Neural progenitor cell (in vitro differentiated cells): ENCODE results near the gene PIGQ. TPM values are rescaled to one million over a fixed set of nuclear protein-coding genes. Genes with fewer than 3 reads are reported as not detected.

ENCODE experiments used
- DNase-seq: peaks from one replicate; pipeline ENCODE4 v3.0.0-alpha.2; 2016; ENCODE audit warnings: low spot score
- H2AFZ ChIP-seq: fragments of 200-600 bp; sonication (generic); replicated peaks from 2 replicates; pipeline ENCODE4 v1.6.1; 2016; ENCODE audit warnings: antibody characterized with exemption
- H3F3A ChIP-seq: fragments of 200-600 bp; sonication (generic); 2 replicates; pipeline ENCODE4 v1.6.1; 2016; ENCODE audit warnings: antibody characterized with exemption, low read depth
- H3K27ac ChIP-seq: fragments of 200-600 bp; sonication (generic); 2 replicates; pipeline ENCODE4 v1.5.1; 2016; ENCODE audit warnings: mild to moderate bottlenecking
- H3K27me3 ChIP-seq: fragments of 200-600 bp; sonication (generic); 2 replicates; pipeline ENCODE4 v1.6.1; 2016; ENCODE audit warnings: mild to moderate bottlenecking, moderate library complexity
- H3K36me3 ChIP-seq: fragments of 200-600 bp; sonication (generic); 2 replicates; pipeline ENCODE4 v1.5.1; 2016
- H3K4me1 ChIP-seq: fragments of 200-600 bp; sonication (generic); 2 replicates; pipeline ENCODE4 v1.6.1; 2016; ENCODE audit warnings: mixed run types
- H3K4me2 ChIP-seq: fragments of 200-600 bp; sonication (generic); 2 replicates; pipeline ENCODE4 v1.6.1; 2016
- H3K4me3 ChIP-seq: fragments of 200-600 bp; sonication (generic); 2 replicates; pipeline ENCODE4 v1.5.1; 2016
- H3K79me2 ChIP-seq: fragments of 200-600 bp; sonication (generic); 2 replicates; pipeline ENCODE4 v1.6.1; 2016; ENCODE audit warnings: low read depth
- H3K9ac ChIP-seq: fragments of 200-600 bp; sonication (generic); 2 replicates; pipeline ENCODE4 v1.6.1; 2016
- H3K9me3 ChIP-seq: fragments of 200-600 bp; sonication (generic); 2 replicates; pipeline ENCODE4 v1.5.1; 2016; ENCODE audit warnings: low read depth
- H4K20me1 ChIP-seq: fragments of 200-600 bp; sonication (generic); 2 replicates; pipeline ENCODE4 v1.6.1; 2016; ENCODE audit warnings: low read depth
- H3K27ac Mint-ChIP-seq: 3 replicates; pipeline ENCODE4 v1.8.0; 2021; ENCODE audit warnings: mixed read lengths
- H3K27me3 Mint-ChIP-seq: 2 replicates; pipeline ENCODE4 v1.8.0; 2022; ENCODE audit warnings: low read depth, mild to moderate bottlenecking, inconsistent platforms, moderate library complexity, mixed read lengths; ENCODE audit not compliant: insufficient read depth
- H3K36me3 Mint-ChIP-seq: 3 replicates; pipeline ENCODE4 v1.8.0; 2021; ENCODE audit warnings: mixed read lengths
- H3K4me1 Mint-ChIP-seq: 3 replicates; pipeline ENCODE4 v1.8.0; 2021; ENCODE audit warnings: mixed read lengths
- H3K4me3 Mint-ChIP-seq: 3 replicates; pipeline ENCODE4 v1.8.0; 2021; ENCODE audit warnings: mild to moderate bottlenecking, moderate library complexity, mixed read lengths
- H3K9me3 Mint-ChIP-seq: 3 replicates; pipeline ENCODE4 v1.8.0; 2020; ENCODE audit warnings: mixed read lengths
- EZH2 ChIP-seq: fragments of 200-600 bp; sonication (generic); IDR thresholded peaks from 2 replicates; pipeline ENCODE4 v1.6.1; 2017; ENCODE audit warnings: antibody characterized with exemption, mild to moderate bottlenecking, moderate library complexity
- EZH2phosphoT487 ChIP-seq: fragments of 200-600 bp; sonication (generic); IDR thresholded peaks from 2 replicates; pipeline ENCODE4 v1.6.1; 2017; ENCODE audit warnings: antibody characterized with exemption
- total RNA-seq: library from RNA; depleted of rRNA; stranded (reverse); fragments of >200 nt; gene quantifications from 2 replicates; pipeline ENCODE4 v1.2.3, GENCODE V29; 2015; ENCODE audit warnings: low replicate concordance
- TF ChIP-seq, protein P1 (sequence below): fragments of 200-600 bp; sonication (generic); IDR thresholded peaks from 2 replicates; pipeline ENCODE4 v1.5.1; 2017; ENCODE audit warnings: antibody characterized with exemption, mild to moderate bottlenecking

The PIGQ gene
- total RNA-seq, 1 donor from 2014 or later, result 16.1 TPM

DNA sequence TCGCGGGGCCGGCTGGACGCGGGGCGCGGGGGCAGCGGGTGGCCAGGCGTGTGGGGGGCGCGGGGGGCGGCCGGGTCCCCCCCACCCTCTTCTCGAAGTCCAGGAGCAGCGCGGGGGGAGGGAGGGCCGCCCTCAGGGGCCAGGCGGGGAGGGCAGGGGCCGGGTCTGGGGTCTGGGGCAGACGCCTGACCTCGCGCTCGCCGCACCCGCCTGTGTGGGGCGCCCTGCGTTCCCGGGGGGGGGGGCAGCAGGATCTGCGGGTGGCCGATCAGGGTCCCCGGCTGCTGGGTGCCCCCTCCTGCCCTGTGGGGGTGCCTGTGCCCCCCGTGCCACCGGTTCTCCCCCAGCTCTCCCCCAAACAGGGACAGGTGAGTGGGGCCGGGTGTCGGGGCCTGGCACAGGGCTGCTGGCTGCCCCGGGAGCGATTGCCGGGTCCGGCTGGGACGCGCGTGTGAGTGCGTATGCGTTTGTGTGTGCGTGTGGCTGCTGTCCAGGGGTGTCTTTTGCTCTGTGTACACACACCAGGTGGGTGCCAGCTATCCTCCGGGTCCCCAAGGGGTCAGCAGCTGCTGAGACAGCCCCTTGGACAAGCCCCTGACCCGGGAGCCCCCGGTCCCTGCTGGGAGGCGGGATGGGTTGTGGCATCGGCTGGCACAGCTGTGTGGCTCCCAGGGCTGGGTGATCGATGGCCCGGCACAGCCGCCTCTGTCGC is 8.9 kb upstream of the PIGQ start:
- Histone ChIP-seq H3K27ac (no peak overlapping the region), H3K79me2 (no peaks in the 10 kb centered on the region), H3K9me3 (no peaks in the 10 kb centered on the region), H3F3A (peaks cover 8% of the 10 kb centered on the region), H4K20me1 (peaks cover 10% of the 10 kb centered on the region), H3K4me1 (peaks cover 7% of the 10 kb centered on the region), H3K4me2 (no peak overlapping the region), H3K36me3 (no peaks in the 10 kb centered on the region), H3K9ac (no peak overlapping the region), H3K27me3 (peaks cover 70% of the 10 kb centered on the region), H3K4me3 (no peak overlapping the region), H2AFZ (no peak overlapping the region)
- Mint-ChIP-seq H3K27ac (no peak overlapping the region), H3K4me3 (no peak overlapping the region), H3K27me3 (peaks cover 22% of the 10 kb centered on the region), H3K36me3 (no peaks in the 10 kb centered on the region), H3K9me3 (peaks cover 2% of the 10 kb centered on the region), H3K4me1 (peaks cover 11% of the 10 kb centered on the region)
- DNase-seq, result no peak
- peak; percentile 82 for TF ChIP-seq EZH2
- TF ChIP-seq, protein P1, sequence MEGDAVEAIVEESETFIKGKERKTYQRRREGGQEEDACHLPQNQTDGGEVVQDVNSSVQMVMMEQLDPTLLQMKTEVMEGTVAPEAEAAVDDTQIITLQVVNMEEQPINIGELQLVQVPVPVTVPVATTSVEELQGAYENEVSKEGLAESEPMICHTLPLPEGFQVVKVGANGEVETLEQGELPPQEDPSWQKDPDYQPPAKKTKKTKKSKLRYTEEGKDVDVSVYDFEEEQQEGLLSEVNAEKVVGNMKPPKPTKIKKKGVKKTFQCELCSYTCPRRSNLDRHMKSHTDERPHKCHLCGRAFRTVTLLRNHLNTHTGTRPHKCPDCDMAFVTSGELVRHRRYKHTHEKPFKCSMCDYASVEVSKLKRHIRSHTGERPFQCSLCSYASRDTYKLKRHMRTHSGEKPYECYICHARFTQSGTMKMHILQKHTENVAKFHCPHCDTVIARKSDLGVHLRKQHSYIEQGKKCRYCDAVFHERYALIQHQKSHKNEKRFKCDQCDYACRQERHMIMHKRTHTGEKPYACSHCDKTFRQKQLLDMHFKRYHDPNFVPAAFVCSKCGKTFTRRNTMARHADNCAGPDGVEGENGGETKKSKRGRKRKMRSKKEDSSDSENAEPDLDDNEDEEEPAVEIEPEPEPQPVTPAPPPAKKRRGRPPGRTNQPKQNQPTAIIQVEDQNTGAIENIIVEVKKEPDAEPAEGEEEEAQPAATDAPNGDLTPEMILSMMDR, result no peak
- TF ChIP-seq EZH2phosphoT487, result peak; percentile 88

DNA sequence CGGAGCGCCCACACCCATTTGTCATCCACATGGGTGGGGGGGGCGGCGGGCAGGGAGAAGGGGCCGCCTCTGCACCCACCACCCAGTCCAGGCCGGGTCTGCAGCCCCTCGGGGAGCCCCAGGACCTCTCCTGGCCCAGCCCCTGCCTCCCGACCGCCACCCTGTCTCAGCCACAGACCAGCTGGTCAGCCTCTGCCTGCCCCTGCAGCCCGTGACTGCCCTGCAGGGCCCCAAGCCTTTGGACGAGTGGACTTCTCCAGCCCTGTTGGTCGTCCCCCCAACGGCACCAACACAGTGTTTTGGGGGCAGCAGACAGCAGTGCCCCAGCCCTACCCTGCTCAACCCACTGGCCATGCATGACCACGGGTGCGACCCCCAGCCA is 8.4 kb upstream of the PIGQ start:
- H3K36me3 Mint-ChIP-seq, result no peaks in the 10 kb centered on the region
- Histone ChIP-seq H3K4me2 (no peak overlapping the region), H3K9ac (no peak overlapping the region), H3K4me3 (no peak overlapping the region), H2AFZ (no peak overlapping the region), H4K20me1 (peaks cover 10% of the 10 kb centered on the region), H3K27me3 (peaks cover 70% of the 10 kb centered on the region), H3K79me2 (no peaks in the 10 kb centered on the region), H3F3A (peaks cover 8% of the 10 kb centered on the region), H3K4me1 (peaks cover 11% of the 10 kb centered on the region), H3K27ac (no peak overlapping the region), H3K36me3 (no peaks in the 10 kb centered on the region), H3K9me3 (no peaks in the 10 kb centered on the region)
- H3K4me1 Mint-ChIP-seq, result peaks cover 12% of the 10 kb centered on the region
- DNase-seq, result no peak
- peaks cover 2% of the 10 kb centered on the region for H3K9me3 Mint-ChIP-seq
- peaks cover 22% of the 10 kb centered on the region for H3K27me3 Mint-ChIP-seq
- no peak for TF ChIP-seq EZH2phosphoT487
- no peak for TF ChIP-seq EZH2
- TF ChIP-seq, protein P1, result no peak
- no peak overlapping the region for H3K4me3 Mint-ChIP-seq
- H3K27ac Mint-ChIP-seq, result no peak overlapping the region

DNA sequence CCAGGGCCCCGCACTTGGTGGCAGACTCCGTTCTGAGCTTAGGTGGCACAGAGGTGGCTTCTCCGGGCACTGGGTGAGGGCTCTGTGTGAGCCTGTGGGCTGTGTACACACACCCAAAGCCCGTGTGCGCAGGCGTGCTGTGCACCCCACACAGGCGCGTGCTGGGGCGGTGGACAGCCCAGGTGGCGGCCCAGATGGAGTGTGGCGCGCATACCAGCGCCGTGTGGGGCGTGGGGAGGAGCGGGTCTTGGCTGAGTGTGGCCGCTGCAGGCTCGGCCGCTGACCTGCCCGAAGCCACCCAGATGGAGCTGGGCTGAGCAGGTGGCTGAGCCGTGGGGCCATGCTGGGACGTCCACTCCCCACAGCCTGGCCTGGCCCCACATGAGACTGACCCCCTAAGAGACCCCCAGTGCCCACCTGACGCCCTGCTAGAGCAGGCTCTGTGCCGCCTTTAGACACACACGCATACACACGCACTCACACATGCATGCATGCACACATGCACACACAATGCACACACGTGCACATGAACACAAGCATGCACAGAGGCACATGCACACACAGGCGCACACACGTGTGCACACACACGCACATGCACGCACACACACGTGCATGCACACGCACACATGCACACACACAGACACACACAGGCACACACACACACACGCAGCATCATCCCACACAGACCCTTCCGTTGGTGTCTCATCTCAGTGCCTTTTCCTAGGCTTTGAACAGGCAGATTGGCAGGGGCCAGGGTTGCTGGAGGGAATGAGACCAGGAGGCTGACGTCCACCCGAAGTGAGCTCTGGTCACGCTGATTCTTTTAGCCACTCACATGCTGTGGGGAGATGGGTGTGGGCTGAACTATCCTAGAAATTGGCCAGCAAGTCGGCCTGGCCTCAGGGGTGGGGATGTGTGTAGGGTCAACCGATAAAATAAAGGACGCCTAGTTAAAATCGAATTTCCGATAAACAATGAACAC is 7.5 kb upstream of the PIGQ start:
- no peaks in the 10 kb centered on the region for H3K79me2 ChIP-seq
- peaks cover 68% of the 10 kb centered on the region for H3K27me3 ChIP-seq
- Mint-ChIP-seq H3K4me1 (peaks cover 19% of the 10 kb centered on the region), H3K36me3 (no peaks in the 10 kb centered on the region), H3K9me3 (peaks cover 2% of the 10 kb centered on the region), H3K4me3 (no peak overlapping the region), H3K27me3 (peaks cover 22% of the 10 kb centered on the region), H3K27ac (peak overlapping the region; percentile 27)
- H3K9me3 ChIP-seq, result no peaks in the 10 kb centered on the region
- H3K27ac ChIP-seq, result no peak overlapping the region
- peaks cover 11% of the 10 kb centered on the region for H3K4me1 ChIP-seq
- peaks cover 8% of the 10 kb centered on the region for H3F3A ChIP-seq
- H3K36me3 ChIP-seq, result no peaks in the 10 kb centered on the region
- H3K4me2 ChIP-seq, result no peak overlapping the region
- no peak overlapping the region for H3K4me3 ChIP-seq
- DNase-seq, result no peak
- no peak overlapping the region for H2AFZ ChIP-seq
- no peak overlapping the region for H3K9ac ChIP-seq
- H4K20me1 ChIP-seq, result peaks cover 10% of the 10 kb centered on the region
- TF ChIP-seq, protein P1, result no peak
- TF ChIP-seq EZH2phosphoT487 (no peak), EZH2 (no peak)
